DMS53 (cell line): ENCODE data around the gene MIS18BP1.
"Not testable (repeated sequence)": the region's sequence is repeated elsewhere in the genome, so short reads cannot be mapped to it uniquely, and the experiment has no call there.

ENCODE experiments used
- DNase-seq: peaks from one replicate; lab custom pipeline; 2025; lab: John Stamatoyannopoulos, UW

MIS18BP1 gene

DNA sequence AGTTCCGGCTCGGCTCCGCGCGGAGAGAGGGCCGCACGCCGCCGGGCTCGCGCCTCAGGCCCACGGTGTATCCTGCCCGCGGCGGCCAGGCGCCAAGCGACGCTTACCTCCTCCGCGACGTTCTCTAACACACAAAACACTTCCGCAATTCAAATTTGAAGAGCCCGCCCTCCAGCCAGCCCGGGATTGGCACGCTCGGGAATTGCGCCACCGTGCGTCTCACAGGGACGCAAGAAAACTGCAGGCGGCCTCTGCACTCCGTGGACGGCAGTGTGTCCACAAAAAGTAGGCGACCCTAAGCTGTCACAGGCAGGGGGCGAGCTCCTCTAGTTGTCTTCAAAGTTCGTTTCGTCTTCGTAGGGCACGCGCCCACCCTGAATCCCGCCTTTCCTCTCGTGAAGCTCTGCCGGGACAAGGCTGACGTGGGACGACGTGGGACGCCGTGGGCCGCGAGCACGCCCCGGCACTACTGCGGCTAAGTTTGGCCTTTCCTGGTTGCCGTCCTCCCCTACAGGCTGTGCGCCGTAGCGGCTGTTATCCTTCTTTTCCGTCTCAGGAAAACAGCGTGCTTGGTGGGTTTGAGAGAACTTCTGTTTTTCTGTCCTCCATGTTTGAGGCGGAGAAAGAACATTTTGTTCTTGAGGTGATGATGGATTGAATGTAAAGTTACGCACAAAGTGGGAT lies at the start of gene MIS18BP1:
Gene MIS18BP1 (minus strand): TSS at position 133 of the 684 bp plus-strand sequence. CDS start 5,916 bp downstream, outside the sequence.
- DNase-seq, result peak; percentile 97

DNA sequence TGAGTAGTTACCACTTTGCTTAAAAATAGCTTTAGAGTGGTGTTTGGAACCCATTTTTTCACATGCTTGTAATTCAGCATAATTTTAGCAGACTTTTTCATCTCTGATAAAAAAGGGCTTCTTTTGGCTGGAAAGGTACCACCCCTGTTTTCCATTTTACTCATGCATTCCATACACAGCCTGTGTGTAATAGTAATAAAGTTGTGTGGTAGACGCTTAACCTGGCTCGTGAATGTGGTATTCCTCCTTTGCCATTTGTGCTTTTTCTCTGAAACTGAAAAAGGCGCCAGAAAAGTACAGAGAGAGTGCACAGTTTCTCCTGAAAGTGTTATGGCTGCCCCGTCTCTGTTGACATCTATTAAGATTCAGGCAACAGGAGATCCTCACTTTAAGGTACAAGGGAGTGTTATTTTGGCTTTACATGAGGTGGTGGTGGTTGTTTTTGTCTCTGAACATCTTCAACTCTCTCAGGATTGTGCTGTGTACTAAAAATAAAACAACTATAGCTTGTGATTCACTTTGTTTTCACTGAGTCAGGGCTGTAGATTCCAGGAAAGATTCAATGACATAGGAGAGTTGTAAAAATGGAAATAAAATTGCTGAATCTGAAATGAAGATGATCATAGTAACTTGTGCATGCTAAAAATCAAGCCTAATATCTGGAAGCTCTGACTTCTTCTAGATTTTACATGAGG lies 45.6 kb upstream of the MIS18BP1 start:
- DNase-seq, result no peak

DNA sequence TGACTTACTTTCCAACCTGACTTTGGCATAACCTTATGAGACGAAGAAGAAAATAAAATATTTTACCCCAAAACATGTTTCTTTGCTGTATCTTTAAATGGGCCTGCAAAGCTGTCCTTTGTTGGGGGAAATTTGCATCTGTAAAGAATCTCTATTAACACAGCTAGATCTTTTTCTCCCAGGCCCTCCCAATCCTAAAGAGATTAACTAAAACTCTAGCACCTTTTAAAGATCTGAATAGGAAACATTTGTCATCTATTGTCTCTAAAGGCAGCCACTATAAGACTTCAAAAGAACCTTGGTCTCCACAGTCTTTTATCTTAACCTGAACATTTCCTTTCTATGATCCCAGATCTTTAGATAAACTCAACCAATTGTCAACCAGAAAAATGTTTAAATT lies 41.8 kb upstream of the MIS18BP1 start:
- not testable (repeated sequence) for DNase-seq

DNA sequence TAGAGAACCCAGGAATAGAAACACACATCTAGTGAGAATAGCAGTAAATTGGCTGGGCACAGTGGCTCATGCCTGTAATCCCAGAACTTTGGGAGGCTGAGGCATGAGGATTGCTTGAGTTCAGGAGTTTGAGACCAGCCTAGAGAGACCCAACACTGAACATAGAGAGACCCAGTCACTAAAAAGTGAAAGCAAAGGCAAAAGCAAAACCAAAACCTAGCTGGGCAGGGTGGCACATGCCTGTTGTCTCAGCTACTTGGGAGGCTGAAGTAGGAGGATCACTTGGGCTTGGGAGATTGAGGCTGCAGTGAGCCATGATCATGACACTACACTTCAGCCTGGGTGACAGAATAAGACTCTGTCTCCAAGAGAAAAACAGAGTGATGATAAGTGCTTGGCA lies 37.5 kb upstream of the MIS18BP1 start:
- no peak for DNase-seq

DNA sequence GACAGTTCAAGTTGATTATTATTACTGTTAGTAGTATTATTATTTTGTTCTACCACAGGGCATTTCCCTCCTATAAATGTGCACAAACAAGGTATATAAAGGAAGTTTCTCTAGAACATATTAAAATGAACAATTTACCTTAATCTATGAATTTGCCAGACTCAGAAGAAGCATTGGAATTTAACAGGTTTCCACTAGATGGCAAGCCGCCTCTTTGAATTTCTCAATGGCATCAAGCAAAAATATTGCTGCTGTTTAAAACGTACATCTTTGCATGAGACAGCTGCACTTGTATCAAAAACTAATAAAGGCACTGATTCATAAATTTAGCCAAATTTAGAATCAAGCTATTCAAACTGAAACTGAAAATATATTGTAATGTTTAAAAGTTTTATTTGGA lies 34.6 kb upstream of the MIS18BP1 start:
- DNase-seq, result peak; percentile 10

- no peak for DNase-seq
These were observed 31.8 kb upstream of the MIS18BP1 start for GRCh38 chr14:45284802-45285201.

GRCh38 chr14:45281731-45282400 lies 28.9 kb upstream of the MIS18BP1 start:
- peak; percentile 27 for DNase-seq

DNA sequence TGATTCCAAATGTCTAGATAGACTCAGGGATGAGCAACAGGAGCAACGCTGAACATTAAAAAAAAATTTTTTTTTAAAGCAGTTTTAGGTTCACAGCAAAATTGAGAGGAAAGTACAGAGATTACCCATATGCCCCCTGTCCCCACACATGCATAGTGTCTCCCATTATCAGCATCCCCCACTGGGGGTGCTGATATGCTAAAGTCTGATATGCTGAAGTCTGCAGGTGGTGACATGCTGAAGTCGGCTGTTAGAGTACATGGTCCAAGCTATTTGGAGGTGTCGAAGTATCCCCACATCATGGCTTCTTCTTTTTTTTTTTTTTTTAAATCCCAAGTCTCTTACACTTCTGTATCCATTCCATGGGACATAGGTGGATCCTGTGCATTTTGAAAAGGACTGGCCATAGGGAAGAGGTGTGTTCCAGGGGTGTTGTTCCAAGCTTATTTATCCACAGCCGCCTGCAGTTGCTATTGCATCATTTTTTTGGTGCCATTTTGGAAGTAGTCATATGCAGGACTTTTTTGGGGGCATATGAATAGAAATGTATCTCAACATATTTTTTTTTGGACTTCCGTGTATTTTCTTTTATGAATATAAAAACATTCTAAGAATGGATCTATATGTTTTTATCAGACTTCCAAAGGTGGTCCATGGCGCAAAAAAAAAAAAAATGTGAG lies 19.0 kb upstream of the MIS18BP1 start:
- no peak for DNase-seq

GRCh38 chr14:45270031-45270430 lies 17.0 kb upstream of the MIS18BP1 start:
- no peak for DNase-seq

DNA sequence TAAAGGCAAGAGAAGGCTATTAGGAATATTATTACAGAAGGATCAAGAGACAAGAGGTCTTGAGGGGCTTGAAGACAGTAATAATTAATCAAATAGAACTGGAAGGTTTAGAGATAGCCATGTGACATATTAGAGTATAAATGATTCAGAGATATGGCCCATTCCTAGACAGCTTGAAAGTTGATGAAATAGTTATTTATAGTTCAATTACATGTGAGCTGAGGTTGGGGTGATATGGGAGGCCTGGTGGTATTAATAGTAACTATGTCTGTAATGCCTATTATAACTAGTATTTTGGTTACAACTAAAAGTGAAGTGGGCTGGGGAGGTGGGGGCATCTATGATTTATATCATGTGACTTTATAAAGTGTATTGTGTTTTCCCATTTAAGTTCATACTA lies 14.1 kb upstream of the MIS18BP1 start:
- no peak for DNase-seq

- no peak for DNase-seq
These were observed 9.6 kb upstream of the MIS18BP1 start for GRCh38 chr14:45262637-45263036.

- no peak for DNase-seq
These were observed 8.2 kb upstream of the MIS18BP1 start for GRCh38 chr14:45261209-45261608.

DNA sequence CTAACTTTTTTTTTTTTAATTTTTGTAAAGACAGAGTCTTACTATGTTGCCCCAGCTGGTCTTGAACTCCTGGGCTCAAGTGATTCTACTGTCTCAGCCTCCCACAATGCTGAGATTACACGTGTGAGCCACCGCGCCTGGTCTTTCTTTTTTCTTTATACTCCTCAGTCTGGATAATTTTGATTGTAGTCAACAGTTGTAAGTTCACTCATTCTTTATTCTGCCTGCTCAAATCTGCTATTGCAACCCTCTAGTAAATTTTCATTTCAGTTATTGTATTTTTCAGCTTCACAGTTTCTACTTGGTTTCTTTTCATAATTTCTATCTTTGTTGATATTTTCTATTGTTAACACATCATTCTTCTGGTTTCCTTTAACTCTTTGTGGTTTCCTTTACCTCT lies 5.8 kb upstream of the MIS18BP1 start:
- no peak for DNase-seq

GRCh38 chr14:45258073-45258472 lies 5.1 kb upstream of the MIS18BP1 start:
- peak; percentile 13 for DNase-seq

DNA sequence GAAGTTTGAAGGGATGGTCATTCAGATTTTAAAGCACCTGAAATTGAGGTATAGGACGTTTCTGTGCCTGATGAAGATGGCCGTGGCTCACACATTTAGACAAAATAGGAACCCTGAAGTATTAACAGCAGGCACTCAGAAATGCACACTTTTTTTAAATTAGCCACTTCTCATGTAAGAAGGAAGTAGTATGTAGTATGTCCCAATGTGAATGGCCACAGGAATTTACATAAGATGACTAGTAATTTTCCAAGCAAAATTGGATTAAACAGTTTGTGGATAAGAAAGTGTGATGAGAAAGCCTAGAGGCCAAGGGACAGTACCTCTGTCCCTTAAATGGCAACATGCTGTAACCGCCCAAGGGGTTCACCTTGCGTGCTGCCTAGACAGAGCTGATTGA lies 1.8 kb upstream of the MIS18BP1 start:
- DNase-seq, result no peak

DNA sequence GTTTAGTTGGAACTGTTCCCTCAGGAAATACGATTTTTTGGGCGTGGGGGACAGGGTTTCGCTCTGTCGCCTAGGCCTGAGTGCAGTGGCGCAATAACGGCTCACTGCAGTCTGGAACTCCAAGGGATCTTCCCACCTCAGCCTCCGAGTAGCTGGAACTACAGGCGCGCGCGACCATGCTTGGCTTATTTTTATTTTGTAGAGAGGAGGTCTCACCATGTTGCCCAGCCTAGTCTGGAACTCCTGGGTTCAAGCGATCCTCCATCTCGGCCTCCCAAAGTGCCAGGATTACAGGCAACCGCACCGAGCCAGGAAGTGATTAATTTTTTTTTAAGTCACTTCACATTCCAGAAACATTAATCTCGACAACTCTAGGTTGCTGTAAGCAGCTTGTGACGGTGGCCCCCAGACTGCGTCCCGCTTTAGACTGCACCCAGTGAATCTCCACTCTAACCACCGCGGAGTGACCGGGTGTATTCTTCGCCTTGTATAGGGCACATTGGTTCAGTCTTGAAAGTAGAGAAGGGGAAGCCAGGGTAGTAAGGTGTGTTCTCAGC lies 830 bp upstream of the MIS18BP1 start:
- DNase-seq, result peak; percentile 64

DNA sequence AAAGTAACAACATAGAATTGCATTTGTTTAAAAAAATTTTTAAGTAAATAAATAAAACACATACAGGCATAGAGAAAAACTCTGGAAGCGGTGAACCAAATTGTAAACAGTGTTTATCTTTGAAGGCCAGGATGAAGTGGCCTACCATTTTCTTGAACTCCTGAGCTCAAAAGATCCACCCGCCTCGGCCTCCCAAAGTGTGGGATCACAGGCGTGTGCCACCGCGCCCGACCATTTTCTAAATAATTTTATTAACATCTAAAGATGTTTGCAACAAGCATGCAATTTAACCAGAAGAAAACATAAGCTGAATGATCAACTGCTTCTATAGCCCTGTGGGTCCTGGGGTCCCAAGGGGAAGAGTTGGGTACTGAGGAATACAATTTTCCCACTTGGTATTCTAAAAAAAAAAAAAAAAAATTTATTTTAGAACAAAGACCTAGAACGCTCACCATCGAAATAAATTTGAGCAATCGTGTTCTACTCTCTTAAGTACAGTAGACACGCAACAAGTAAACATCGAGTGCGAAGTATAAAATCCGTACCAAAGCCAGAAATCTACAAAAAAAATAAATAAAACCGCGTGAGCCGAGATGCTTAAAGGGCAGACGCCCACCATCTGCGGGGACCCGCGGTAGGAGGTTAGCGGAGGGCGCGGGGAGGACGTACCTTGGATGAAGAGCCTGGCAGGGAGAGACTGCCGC lies 484 bp downstream of the MIS18BP1 start:
- DNase-seq, result peak; percentile 46

DNA sequence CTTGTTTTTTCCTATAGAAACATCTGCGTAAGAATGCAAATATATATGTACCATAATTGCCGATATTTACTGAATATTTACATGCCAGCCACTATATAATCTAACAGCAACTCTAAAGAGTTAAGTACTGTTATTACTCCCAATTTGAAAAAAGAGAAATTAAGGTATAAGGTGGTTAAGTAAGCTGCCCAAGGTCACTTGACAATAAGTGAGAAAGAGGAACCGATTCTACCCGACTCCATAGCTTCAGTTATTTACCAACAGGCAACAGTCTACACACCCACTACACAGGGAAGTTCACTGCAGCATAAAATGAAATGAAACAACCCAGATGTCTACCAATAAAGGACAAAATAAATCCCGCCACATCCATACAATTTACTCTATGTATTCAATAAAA lies 1.1 kb downstream of the MIS18BP1 start:
- DNase-seq, result peak; percentile 35

- no peak for DNase-seq
These were observed 3.0 kb downstream of the MIS18BP1 start for GRCh38 chr14:45249856-45250575.

GRCh38 chr14:45247427-45247826 lies 5.6 kb downstream of the MIS18BP1 start:
- DNase-seq, result no peak

- no peak for DNase-seq
These were observed 6.3 kb downstream of the MIS18BP1 start for GRCh38 chr14:45246691-45247090.
